ENCODE data around the gene TXK.

- TF ChIP-seq CTCF (IDR thresholded peaks at IDR 0.05), result no peak
- no peak for TF ChIP-seq POLR2A (IDR thresholded peaks at IDR 0.05)
Observed at GRCh38 chr4:48081196-48081595, 52.9 kb downstream of the TXK start.
